GM10248 (cell line): ENCODE measurements around the gene TGFBR3.

Experiments used
- CTCF ChIA-PET: fragments of 300-600 bp; sonication (Branson Sonifier 250); formaldehyde crosslinking; extraction: SDS; loops from one replicate; lab custom pipeline; 2021; ENCODE audit warnings: antibody characterized with exemption; lab: Yijun Ruan, JAX
- POLR2A ChIA-PET: fragments of 350-650 bp; sonication (Branson Sonifier 250); formaldehyde crosslinking; extraction: SDS; loops from one replicate; lab custom pipeline; 2020; ENCODE audit warnings: antibody characterized with exemption; lab: Yijun Ruan, JAX
- DNase-seq: peaks from one replicate; pipeline ENCODE4 v3.0.0; 2012; ENCODE audit errors: extremely low spot score
- CTCF ChIP-seq: IDR thresholded peaks from 2 replicates; pipeline ENCODE4 v1.5.1; 2012; ENCODE audit warnings: mild to moderate bottlenecking, low read depth; ENCODE audit errors: extremely low read depth, missing control alignments, control extremely low read depth

Gene TGFBR3

DNA sequence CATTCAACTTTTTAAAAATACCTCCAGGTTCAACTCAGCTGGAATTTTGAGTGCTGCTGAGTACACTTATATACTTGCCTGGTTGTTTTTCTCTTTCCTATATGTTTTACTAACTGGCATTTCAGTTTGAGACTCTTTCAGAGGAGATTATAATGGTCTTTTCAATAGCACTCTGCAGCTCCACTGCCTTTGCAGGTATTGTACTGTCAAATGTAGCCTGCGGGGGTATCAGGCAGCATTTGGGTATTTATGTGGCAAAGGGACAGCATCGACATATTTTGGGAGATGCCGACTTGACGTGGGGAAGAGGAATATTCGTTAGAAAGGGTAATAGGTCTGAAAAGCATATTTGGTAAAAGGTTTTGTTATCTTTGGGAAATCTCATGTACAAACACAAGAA lies 11.1 kb upstream of the TGFBR3 start:
- CTCF ChIA-PET, result interaction anchor here (1.1 kb wide), 1 partner anchor 8 kb away, joined by 3 read pairs; no protein-coding TSS in a partner anchor
- POLR2A ChIA-PET, result no interaction called here
- DNase-seq, result no peak

DNA sequence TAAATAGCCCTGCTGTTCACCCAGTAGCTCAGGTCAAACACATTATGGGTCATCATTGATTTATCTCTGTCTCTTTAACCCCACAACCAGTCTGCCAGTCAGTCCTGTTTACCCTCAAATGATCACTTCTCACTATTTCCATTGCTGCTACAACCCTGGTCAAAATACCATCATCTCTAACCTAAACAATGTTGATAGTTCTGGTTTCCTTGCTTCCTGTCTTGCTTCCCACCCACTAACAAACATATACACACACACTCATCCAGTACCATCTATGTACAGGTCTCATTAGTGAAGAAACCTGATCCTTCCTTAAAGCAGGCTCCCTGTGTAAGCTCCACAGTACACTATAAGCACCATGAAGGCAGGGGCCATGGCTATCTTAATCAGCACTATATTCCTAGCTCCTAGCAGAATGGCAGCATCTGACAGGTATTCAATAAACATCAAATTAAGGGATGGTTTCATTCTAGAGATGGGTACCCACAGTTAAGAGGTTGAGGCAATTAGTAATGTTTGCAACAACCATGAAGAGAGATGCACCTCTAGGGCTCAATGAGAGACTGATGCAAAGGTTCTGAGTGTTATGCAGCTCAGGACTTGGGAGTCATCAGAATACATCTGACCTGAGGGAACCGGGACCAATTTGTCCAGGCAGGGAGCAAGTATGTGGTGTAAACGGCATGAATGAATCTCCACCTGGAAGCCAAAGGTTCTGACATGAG lies 10.0 kb upstream of the TGFBR3 start:
- POLR2A ChIA-PET, result no interaction called here
- TF ChIP-seq CTCF, result no peak
- no peak for DNase-seq
- CTCF ChIA-PET, result interaction anchor here (0.9 to 1.1 kb wide), 2 partner anchors 9 to 10 kb away, joined by 3 read pairs; partner anchors contain the start of gene TGFBR3

More for the DNA sequence above, 11.1 kb upstream of the TGFBR3 start:
- no peak for TF ChIP-seq CTCF

DNA sequence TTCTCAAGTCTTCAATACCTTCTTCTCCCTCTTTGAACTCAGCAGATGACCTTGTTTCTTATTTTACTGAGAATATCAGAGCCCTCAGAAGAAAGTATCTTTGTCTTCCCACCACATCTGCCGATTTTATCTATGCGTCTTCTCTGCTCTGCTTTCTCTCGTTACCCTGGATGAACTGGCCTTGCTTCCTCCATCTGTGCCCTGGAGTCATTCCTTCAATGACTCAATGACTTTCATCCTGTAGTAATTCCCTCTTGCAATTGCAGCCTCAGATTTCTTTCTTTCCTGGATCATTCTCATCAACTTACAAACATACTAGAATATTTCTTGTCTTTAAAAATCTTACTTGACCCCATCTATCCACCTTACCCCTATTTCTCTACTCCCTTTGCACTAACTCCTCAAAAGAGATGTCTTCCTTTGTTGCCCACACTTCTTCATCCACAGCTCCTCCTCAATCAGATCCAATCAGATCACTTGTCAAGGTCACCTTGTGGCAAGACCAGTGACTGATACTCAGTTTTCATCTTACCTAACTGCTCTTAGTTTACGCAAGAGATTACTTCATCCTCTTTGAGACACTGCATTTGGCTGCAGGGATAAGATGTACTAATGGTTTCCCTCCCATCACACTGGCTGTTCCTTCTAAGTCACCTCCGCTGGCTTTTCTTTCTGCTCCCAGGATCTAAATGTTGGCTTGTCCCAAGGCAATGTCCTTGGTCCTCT lies 8.2 kb upstream of the TGFBR3 start:
- no peak for DNase-seq
- POLR2A ChIA-PET, result no interaction called here
- no peak for TF ChIP-seq CTCF
- CTCF ChIA-PET, result no interaction called here

- no peak for DNase-seq
- ChIA-PET POLR2A (no interaction called here), CTCF (interaction anchor here (1.5 kb wide), 1 partner anchor 12 kb away, joined by 3 read pairs; no protein-coding TSS in a partner anchor)
- TF ChIP-seq CTCF, result no peak
These were observed 6.0 kb upstream of the TGFBR3 start for GRCh38 chr1:91891969-91892368.

GRCh38 chr1:91891454-91891853 lies 5.5 kb upstream of the TGFBR3 start:
- POLR2A ChIA-PET, result no interaction called here

More at GRCh38 chr1:91891454-91891853, 5.5 kb upstream of the TGFBR3 start:
- CTCF ChIA-PET, result interaction anchor here (1.5 kb wide), 1 partner anchor 11 kb away, joined by 3 read pairs; no protein-coding TSS in a partner anchor
- DNase-seq, result no peak
- no peak for TF ChIP-seq CTCF
